Measurements from ENCODE around the gene COL13A1. TPM values are rescaled to one million over a fixed set of nuclear protein-coding genes. Genes with fewer than 3 reads are reported as not detected.

The COL13A1 gene
- total RNA-seq, 6 experiments from 2014 or later: 0.18 to 0.44 (median 0.30) TPM; not detected in 2

- no peak overlapping the region for H3K27ac ChIP-seq
- peaks cover 0 to 38% (median 17%) of the 10 kb centered on the region in 4 donors for H3K4me1 ChIP-seq
- TF ChIP-seq POLR2A (IDR thresholded peaks at IDR 0.05): no peak
- TF ChIP-seq CTCF (IDR thresholded peaks at IDR 0.05): no peak
- H3K9me3 ChIP-seq: no peaks in the 10 kb centered on the region
- H3K4me3 ChIP-seq: no peak overlapping the region
- DNase-seq (peak; percentile 84 to 96 (median 93)), ATAC-seq (peak; percentile 92 to 94 (median 92))
- intact Hi-C loops (cut with DNase I): no loop called here
- WGBS (ENCODE audit: insufficient coverage, low coverage, low lambda C conversion rate, missing lambda C conversion rate): 22% methylated on average over 6 of the region's 7 CpGs
- H3K36me3 ChIP-seq: no peaks in the 10 kb centered on the region
- H3K27me3 ChIP-seq: no peaks in the 10 kb centered on the region
Measured at GRCh38 chr10:69890065-69890847, 88.5 kb downstream of the COL13A1 start.

GRCh38 chr10:69891057-69891617 lies 89.4 kb downstream of the COL13A1 start:
- DNase-seq: no peak
- 43% methylated on average over 6 of the region's 9 CpGs for WGBS (ENCODE audit: insufficient coverage, low coverage, low lambda C conversion rate, missing lambda C conversion rate)
- Histone ChIP-seq H3K27ac (no peak overlapping the region), H3K9me3 (no peaks in the 10 kb centered on the region), H3K4me3 (no peak overlapping the region), H3K27me3 (no peaks in the 10 kb centered on the region), H3K36me3 (no peaks in the 10 kb centered on the region), H3K4me1 (peaks cover 0 to 38% (median 17%) of the 10 kb centered on the region in 4 donors)
- intact Hi-C loops (cut with DNase I): no loop called here
- TF ChIP-seq POLR2A (IDR thresholded peaks at IDR 0.05) (no peak), CTCF (IDR thresholded peaks at IDR 0.05) (no peak)
- ATAC-seq: no peak

- Histone ChIP-seq H3K4me3 (no peak overlapping the region), H3K4me1 (peaks cover 0 to 38% (median 17%) of the 10 kb centered on the region in 4 donors), H3K27me3 (no peaks in the 10 kb centered on the region), H3K36me3 (no peaks in the 10 kb centered on the region), H3K9me3 (no peaks in the 10 kb centered on the region), H3K27ac (no peak overlapping the region)
- intact Hi-C loops (cut with DNase I): no loop called here
- DNase-seq: no peak
- TF ChIP-seq CTCF (IDR thresholded peaks at IDR 0.05) (no peak), POLR2A (IDR thresholded peaks at IDR 0.05) (no peak)
- WGBS (ENCODE audit: insufficient coverage, low coverage, low lambda C conversion rate, missing lambda C conversion rate): 25% methylated on average over 1 of the region's 7 CpGs
- no peak for ATAC-seq
Measured at GRCh38 chr10:69892406-69892805, 90.7 kb downstream of the COL13A1 start.

- no peaks in the 10 kb centered on the region for H3K9me3 ChIP-seq
- H3K27me3 ChIP-seq: no peaks in the 10 kb centered on the region
- ATAC-seq (peak in 2 of 4 donors; percentile 15 to 37), DNase-seq (peak in 1 of 3 donors; percentile 60)
- H3K36me3 ChIP-seq: no peaks in the 10 kb centered on the region
- intact Hi-C loops (cut with DNase I): no loop called here
- no peak for TF ChIP-seq POLR2A (IDR thresholded peaks at IDR 0.05)
- H3K4me3 ChIP-seq: no peak overlapping the region
- 53% methylated on average over 4 of the region's 10 CpGs for WGBS (ENCODE audit: insufficient coverage, low coverage, low lambda C conversion rate, missing lambda C conversion rate)
- peak overlapping the region in 1 of 3 donors; percentile 29 for H3K27ac ChIP-seq
- H3K4me1 ChIP-seq: peaks cover 0 to 41% (median 17%) of the 10 kb centered on the region in 4 donors
Measured at GRCh38 chr10:69892816-69893215, 91.1 kb downstream of the COL13A1 start.
